ENCODE results near the gene PI4K2B.

The PI4K2B gene

GRCh38 chr4:25284466-25284865, 50.6 kb downstream of the PI4K2B start:
- H3K4me1 ChIP-seq (ENCODE audit: control insufficient read depth, insufficient read depth, low read length): no peaks in the 10 kb centered on the region
- no peak overlapping the region for H3K4me3 ChIP-seq (ENCODE audit: low read length)
- H3K9me3 ChIP-seq (replicated peaks; ENCODE audit: low read length): no peaks in the 10 kb centered on the region
- H3K4me2 ChIP-seq (ENCODE audit: low read length): no peak overlapping the region
- H3K9ac ChIP-seq (ENCODE audit: low read depth, low read length): no peak overlapping the region
- H3K36me3 ChIP-seq (ENCODE audit: insufficient read depth, low read length): peaks cover 7% of the 10 kb centered on the region
- no peaks in the 10 kb centered on the region for H3K27me3 ChIP-seq (ENCODE audit: control insufficient read depth, insufficient read depth, low read length)

DNA sequence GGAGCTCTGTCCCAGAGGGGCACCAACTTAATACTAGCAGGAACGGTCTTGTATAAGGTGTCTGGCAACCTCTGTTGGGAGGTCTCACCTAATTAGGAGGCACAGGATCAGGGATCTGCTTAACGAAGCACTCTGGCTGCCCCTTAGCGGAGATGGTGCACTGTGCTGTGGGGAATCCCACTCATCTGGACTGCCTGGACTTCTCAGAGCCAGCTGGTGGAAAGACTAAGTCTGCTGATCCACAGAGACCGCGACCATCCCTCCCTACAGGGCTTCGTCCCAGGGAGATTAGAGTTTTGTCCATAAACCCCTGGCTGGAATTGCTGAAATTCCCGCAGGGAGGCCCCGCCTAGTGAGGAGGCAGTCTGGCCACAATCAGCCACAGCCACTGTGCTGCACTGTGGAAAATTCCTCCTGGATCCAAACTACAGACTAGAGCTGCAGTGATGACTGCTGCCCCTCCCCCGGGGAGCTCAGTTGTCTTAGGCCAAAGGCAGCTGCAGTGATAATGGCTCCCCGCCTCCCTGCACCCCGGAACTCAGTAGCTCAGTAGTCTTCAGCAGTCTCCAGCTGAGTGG, 56.7 kb downstream of the PI4K2B start:
- no peak overlapping the region for H3K4me3 ChIP-seq (ENCODE audit: low read length)

DNA sequence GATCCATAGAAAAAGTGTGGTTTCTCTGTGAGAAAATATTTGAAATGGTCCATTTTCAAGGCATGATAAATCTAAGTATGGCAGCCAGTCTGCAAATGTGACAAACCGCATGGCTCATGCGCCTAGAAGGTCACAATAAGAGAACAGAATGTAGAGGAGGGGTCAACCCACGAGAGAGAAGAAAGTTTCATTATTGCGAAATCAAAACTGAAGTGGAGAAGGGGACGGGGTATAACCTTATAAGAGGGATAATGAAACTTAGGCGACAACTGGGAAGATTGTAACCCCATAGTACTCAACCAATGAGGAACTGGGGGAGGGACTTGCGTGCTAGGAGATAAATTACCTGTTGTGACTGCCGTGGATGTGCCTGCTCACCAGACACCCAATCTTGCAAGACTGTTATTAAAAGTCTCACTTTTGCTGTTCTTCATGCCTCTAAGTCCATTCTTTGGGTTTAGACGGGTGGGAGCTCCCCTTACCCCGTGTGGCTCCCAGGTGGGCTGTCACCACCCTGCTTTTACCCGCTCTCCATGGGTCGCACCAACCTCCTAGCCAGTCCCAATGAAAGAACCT, 57.4 kb downstream of the PI4K2B start:
- H3K36me3 ChIP-seq (ENCODE audit: insufficient read depth, low read length): no peaks in the 10 kb centered on the region
- H3K9me3 ChIP-seq (replicated peaks; ENCODE audit: low read length): no peaks in the 10 kb centered on the region
- H3K4me3 ChIP-seq (ENCODE audit: low read length): no peak overlapping the region
- no peak overlapping the region for H3K9ac ChIP-seq (ENCODE audit: low read depth, low read length)
- H3K4me2 ChIP-seq (ENCODE audit: low read length): no peak overlapping the region
- no peaks in the 10 kb centered on the region for H3K27me3 ChIP-seq (ENCODE audit: control insufficient read depth, insufficient read depth, low read length)
- H3K4me1 ChIP-seq (ENCODE audit: control insufficient read depth, insufficient read depth, low read length): no peaks in the 10 kb centered on the region

More for the DNA sequence above, 56.7 kb downstream of the PI4K2B start:
- Histone ChIP-seq H3K9me3 (replicated peaks; ENCODE audit: low read length) (no peaks in the 10 kb centered on the region), H3K36me3 (ENCODE audit: insufficient read depth, low read length) (no peaks in the 10 kb centered on the region), H3K9ac (ENCODE audit: low read depth, low read length) (no peak overlapping the region), H3K27me3 (ENCODE audit: control insufficient read depth, insufficient read depth, low read length) (no peaks in the 10 kb centered on the region), H3K4me2 (ENCODE audit: low read length) (no peak overlapping the region), H3K4me1 (ENCODE audit: control insufficient read depth, insufficient read depth, low read length) (no peaks in the 10 kb centered on the region)

- Histone ChIP-seq H3K4me3 (ENCODE audit: low read length) (no peak overlapping the region), H3K4me2 (ENCODE audit: low read length) (no peak overlapping the region), H3K27me3 (ENCODE audit: control insufficient read depth, insufficient read depth, low read length) (no peaks in the 10 kb centered on the region), H3K9ac (ENCODE audit: low read depth, low read length) (no peak overlapping the region), H3K4me1 (ENCODE audit: control insufficient read depth, insufficient read depth, low read length) (no peaks in the 10 kb centered on the region), H3K9me3 (replicated peaks; ENCODE audit: low read length) (no peaks in the 10 kb centered on the region), H3K36me3 (ENCODE audit: insufficient read depth, low read length) (no peaks in the 10 kb centered on the region)
Measured at GRCh38 chr4:25297528-25298242, 63.9 kb downstream of the PI4K2B start.

- Histone ChIP-seq H3K9ac (ENCODE audit: low read depth, low read length) (no peak overlapping the region), H3K36me3 (ENCODE audit: insufficient read depth, low read length) (no peaks in the 10 kb centered on the region)
Measured at GRCh38 chr4:25299476-25300203, 65.8 kb downstream of the PI4K2B start.

GRCh38 chr4:25301471-25301870, 67.6 kb downstream of the PI4K2B start:
- H3K4me3 ChIP-seq (ENCODE audit: low read length): no peak overlapping the region
- H3K4me1 ChIP-seq (ENCODE audit: control insufficient read depth, insufficient read depth, low read length): no peaks in the 10 kb centered on the region
- H3K27me3 ChIP-seq (ENCODE audit: control insufficient read depth, insufficient read depth, low read length): peaks cover 3% of the 10 kb centered on the region
- no peaks in the 10 kb centered on the region for H3K9me3 ChIP-seq (replicated peaks; ENCODE audit: low read length)
- no peak overlapping the region for H3K9ac ChIP-seq (ENCODE audit: low read depth, low read length)
- H3K4me2 ChIP-seq (ENCODE audit: low read length): no peak overlapping the region
- H3K36me3 ChIP-seq (ENCODE audit: insufficient read depth, low read length): no peaks in the 10 kb centered on the region

More at GRCh38 chr4:25299476-25300203, 65.8 kb downstream of the PI4K2B start:
- no peak overlapping the region for H3K4me3 ChIP-seq (ENCODE audit: low read length)
- H3K4me2 ChIP-seq (ENCODE audit: low read length): no peak overlapping the region
- H3K9me3 ChIP-seq (replicated peaks; ENCODE audit: low read length): no peaks in the 10 kb centered on the region
- H3K4me1 ChIP-seq (ENCODE audit: control insufficient read depth, insufficient read depth, low read length): no peaks in the 10 kb centered on the region
- peaks cover 2% of the 10 kb centered on the region for H3K27me3 ChIP-seq (ENCODE audit: control insufficient read depth, insufficient read depth, low read length)

DNA sequence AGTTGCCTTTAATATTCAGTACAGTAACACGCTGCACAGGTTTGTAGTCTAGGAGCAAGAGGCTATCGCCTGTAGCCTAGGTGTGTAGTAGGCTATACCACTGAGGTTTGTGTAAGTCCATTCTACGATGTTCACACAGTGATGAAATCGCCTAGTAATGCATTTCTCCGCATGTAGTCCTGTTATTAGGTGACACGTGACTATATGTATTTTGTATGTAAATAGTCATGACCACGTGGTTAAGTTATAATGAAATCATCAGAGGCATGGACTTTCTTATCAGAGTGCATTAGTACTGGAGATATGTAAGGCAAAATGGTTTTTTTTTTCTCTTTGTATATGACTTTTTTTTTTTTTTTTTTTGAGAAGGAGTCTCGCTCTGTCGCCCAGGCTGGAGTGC, 68.8 kb downstream of the PI4K2B start:
- no peak overlapping the region for H3K9ac ChIP-seq (ENCODE audit: low read depth, low read length)
- no peak overlapping the region for H3K4me3 ChIP-seq (ENCODE audit: low read length)
- H3K36me3 ChIP-seq (ENCODE audit: insufficient read depth, low read length): no peaks in the 10 kb centered on the region
- H3K4me2 ChIP-seq (ENCODE audit: low read length): no peak overlapping the region
- peaks cover under 1% of the 10 kb centered on the region for H3K4me1 ChIP-seq (ENCODE audit: control insufficient read depth, insufficient read depth, low read length)
- peaks cover 3% of the 10 kb centered on the region for H3K27me3 ChIP-seq (ENCODE audit: control insufficient read depth, insufficient read depth, low read length)
- H3K9me3 ChIP-seq (replicated peaks; ENCODE audit: low read length): no peaks in the 10 kb centered on the region

DNA sequence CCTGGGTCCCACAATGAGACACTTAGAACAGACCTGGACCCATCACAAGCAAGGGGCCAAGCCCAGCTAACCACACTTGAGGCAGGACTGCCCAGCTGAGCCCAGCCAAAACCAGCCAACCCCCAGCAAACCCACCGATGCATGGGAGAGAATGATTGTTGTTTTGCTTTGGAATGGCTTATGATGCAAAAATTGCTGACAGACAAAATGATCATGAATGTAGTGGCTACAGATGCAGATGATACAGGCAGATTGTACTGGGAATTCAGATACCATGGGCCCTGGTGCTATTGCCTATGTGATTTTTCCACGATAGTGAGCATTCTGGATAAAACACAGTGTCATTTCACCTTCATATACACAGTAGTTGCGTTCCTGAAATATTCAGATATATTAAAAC, 69.7 kb downstream of the PI4K2B start:
- no peaks in the 10 kb centered on the region for H3K9me3 ChIP-seq (replicated peaks; ENCODE audit: low read length)
- no peak overlapping the region for H3K9ac ChIP-seq (ENCODE audit: low read depth, low read length)
- peaks cover 3% of the 10 kb centered on the region for H3K27me3 ChIP-seq (ENCODE audit: control insufficient read depth, insufficient read depth, low read length)
- no peak overlapping the region for H3K4me2 ChIP-seq (ENCODE audit: low read length)
- no peak overlapping the region for H3K4me3 ChIP-seq (ENCODE audit: low read length)
- peaks cover 9% of the 10 kb centered on the region for H3K4me1 ChIP-seq (ENCODE audit: control insufficient read depth, insufficient read depth, low read length)
- H3K36me3 ChIP-seq (ENCODE audit: insufficient read depth, low read length): no peaks in the 10 kb centered on the region

- no peak overlapping the region for H3K9ac ChIP-seq (ENCODE audit: low read depth, low read length)
- peaks cover 14% of the 10 kb centered on the region for H3K4me1 ChIP-seq (ENCODE audit: control insufficient read depth, insufficient read depth, low read length)
- H3K4me3 ChIP-seq (ENCODE audit: low read length): no peak overlapping the region
- H3K27me3 ChIP-seq (ENCODE audit: control insufficient read depth, insufficient read depth, low read length): peaks cover 3% of the 10 kb centered on the region
- no peaks in the 10 kb centered on the region for H3K36me3 ChIP-seq (ENCODE audit: insufficient read depth, low read length)
- H3K4me2 ChIP-seq (ENCODE audit: low read length): no peak overlapping the region
- H3K9me3 ChIP-seq (replicated peaks; ENCODE audit: low read length): no peaks in the 10 kb centered on the region
Measured at GRCh38 chr4:25306518-25307057, 72.8 kb downstream of the PI4K2B start.

GRCh38 chr4:25307596-25307995, 73.8 kb downstream of the PI4K2B start:
- Histone ChIP-seq H3K9ac (ENCODE audit: low read depth, low read length) (no peak overlapping the region), H3K4me1 (ENCODE audit: control insufficient read depth, insufficient read depth, low read length) (peaks cover 14% of the 10 kb centered on the region), H3K4me3 (ENCODE audit: low read length) (no peak overlapping the region), H3K9me3 (replicated peaks; ENCODE audit: low read length) (no peaks in the 10 kb centered on the region), H3K4me2 (ENCODE audit: low read length) (no peak overlapping the region), H3K27me3 (ENCODE audit: control insufficient read depth, insufficient read depth, low read length) (peaks cover 3% of the 10 kb centered on the region), H3K36me3 (ENCODE audit: insufficient read depth, low read length) (no peaks in the 10 kb centered on the region)

- no peaks in the 10 kb centered on the region for H3K9me3 ChIP-seq (replicated peaks; ENCODE audit: low read length)
- H3K27me3 ChIP-seq (ENCODE audit: control insufficient read depth, insufficient read depth, low read length): peaks cover 3% of the 10 kb centered on the region
- no peaks in the 10 kb centered on the region for H3K36me3 ChIP-seq (ENCODE audit: insufficient read depth, low read length)
- H3K4me1 ChIP-seq (ENCODE audit: control insufficient read depth, insufficient read depth, low read length): peaks cover 15% of the 10 kb centered on the region
- no peak overlapping the region for H3K9ac ChIP-seq (ENCODE audit: low read depth, low read length)
- peak overlapping the region; percentile 8 for H3K4me2 ChIP-seq (ENCODE audit: low read length)
- H3K4me3 ChIP-seq (ENCODE audit: low read length): no peak overlapping the region
Measured at GRCh38 chr4:25308306-25308705, 74.5 kb downstream of the PI4K2B start.

Data from skeletal muscle satellite cell (primary cell).